ENCODE measurements around the gene RADIL. TPM values are rescaled to one million over a fixed set of nuclear protein-coding genes. Genes with fewer than 3 reads are reported as not detected.

RADIL gene
- total and polyA plus RNA-seq, 2 of the 13 experiments (the other 11 are each of a cell fraction or from before 2014, with no cell fraction given) = 0.05 to 0.09 TPM

- no peak overlapping the region for H2AFZ ChIP-seq (ENCODE audit: low read length)
- H3K9me3 ChIP-seq (ENCODE audit: low read length) = no peaks in the 10 kb centered on the region
- in situ Hi-C loops (cut with HindIII; ENCODE audit: extremely low pct_ligation_motif_present, low pct_unique_long_range_greater_than_20kb) = no loop called here
- intact Hi-C loops (cut with micrococcal nuclease; ENCODE audit: unreplicated experiment) = no loop called here
- peaks cover 18% of the 10 kb centered on the region for H3K4me1 ChIP-seq (ENCODE audit: insufficient read depth, low read length)
- H3K4me3 ChIP-seq (replicated peaks in 1 of 3; ENCODE audit: insufficient read depth in 1 of 3, low read depth in 2 of 3, low read length in 3 of 3) = no peak overlapping the region
- peak; percentile 57; the same call in 1 of the 2 replicates for TF ChIP-seq RBFOX2 (IDR thresholded peaks at IDR 0.05; ENCODE audit: low read depth, low read length)
- peak; percentile 44 for TF ChIP-seq AGO2 (optimal IDR thresholded peaks at IDR 0.05; ENCODE audit: low read depth, low read length)
- no peak for TF ChIP-seq CBX2 (IDR thresholded peaks at IDR 0.05; ENCODE audit: low read depth, low read length)
- no peak for TF ChIP-seq CBX2 (CRISPR knock-in tag; IDR thresholded peaks at IDR 0.05; ENCODE audit: low read depth)
- no peak for TF ChIP-seq HOXD1 (CRISPR knock-in tag; IDR thresholded peaks at IDR 0.05)
- no peak for TF ChIP-seq DDIT3 (CRISPR knock-in tag; IDR thresholded peaks at IDR 0.05)
- TF ChIP-seq ZNF136 (CRISPR knock-in tag; IDR thresholded peaks at IDR 0.05; ENCODE audit: low read depth) = no peak
- TF ChIP-seq ERF (CRISPR knock-in tag; IDR thresholded peaks at IDR 0.05) = no peak
- no peak for TF ChIP-seq CEBPB (IDR thresholded peaks at IDR 0.05; ENCODE audit: borderline replicate concordance, low read depth, low read length)
- no peak for TF ChIP-seq ESRRA (CRISPR knock-in tag; IDR thresholded peaks at IDR 0.05; ENCODE audit: low read depth)
- no peak for TF ChIP-seq PAWR (CRISPR knock-in tag; IDR thresholded peaks at IDR 0.05; ENCODE audit: borderline replicate concordance)
- TF ChIP-seq CSRNP2 (CRISPR knock-in tag; conservative IDR thresholded peaks at IDR 0.05; ENCODE audit: low read depth) = no peak
- no peak for TF ChIP-seq GMEB1 (CRISPR knock-in tag; IDR thresholded peaks at IDR 0.05; ENCODE audit: borderline replicate concordance)
- no peaks in the 10 kb centered on the region for H3K27me3 ChIP-seq (ENCODE audit: control insufficient read depth in 1 of 2, insufficient read depth in 2 of 2, low read length in 2 of 2)
- ChIA-PET POLR2A (no interaction called here), CTCF (ENCODE audit: low intra/inter-chr PET ratio, low total read pairs) (no interaction called here)
- DNase-seq (ENCODE audit: low spot score) (no peak), ATAC-seq (no peak), FAIRE-seq (no peak)
- no peak overlapping the region for H3K4me2 ChIP-seq (ENCODE audit: low read depth, low read length)
- peaks cover 15% of the 10 kb centered on the region for H3K79me2 ChIP-seq (ENCODE audit: insufficient read depth, low read length)
- BruUV-seq (replicated peaks) = no TSS peak
- H3K27ac ChIP-seq (ENCODE audit: extremely low read length, insufficient read depth, low read length) = no peak overlapping the region
- H3K9ac ChIP-seq (ENCODE audit: insufficient read depth, low read depth, low read length) = no peak overlapping the region
- WGBS (ENCODE audit: low lambda C conversion rate) = 96% methylated on average over 9 of the region's 27 CpGs
- peaks cover 13 to 32% of the 10 kb centered on the region in 2 experiments; a peak in 4 of 5 replicates for H3K36me3 ChIP-seq (replicated peaks in 1 of 2; ENCODE audit: control insufficient read depth in 1 of 2, insufficient read depth in 2 of 2, low read length in 2 of 2)
- H4K20me1 ChIP-seq (ENCODE audit: insufficient read depth, low read length) = no peaks in the 10 kb centered on the region
These were observed 102.0 kb downstream of the RADIL start for GRCh38 chr7:4781366-4782069.
